Neural progenitor cell (in vitro differentiated cells): Measurements from ENCODE around the gene GPA33.

Experiments used
- CTCF ChIP-seq: fragments of 200-600 bp; sonication (generic); IDR thresholded peaks from 2 replicates; pipeline ENCODE4 v1.5.1; 2017; ENCODE audit warnings: antibody characterized with exemption, mild to moderate bottlenecking
- EZH2phosphoT487 ChIP-seq: fragments of 200-600 bp; sonication (generic); IDR thresholded peaks from 2 replicates; pipeline ENCODE4 v1.6.1; 2017; ENCODE audit warnings: antibody characterized with exemption

GRCh38 chr1:167110586-167110985, 20.4 kb upstream of the GPA33 start:
- no peak for TF ChIP-seq CTCF
- TF ChIP-seq EZH2phosphoT487 = no peak
